Skeletal muscle tissue (tissue), 4 donors: ENCODE data around the gene PHETA1. TPM values are rescaled to one million over a fixed set of nuclear protein-coding genes. Genes with fewer than 3 reads are reported as not detected.

Experiments used
- H3K27ac ChIP-seq: one replicate; pipeline ENCODE4 v1.7.0; 2013; ENCODE audit warnings: mild to moderate bottlenecking, low read depth, low read length, inconsistent platforms
- H3K27me3 ChIP-seq, 3 donors: one replicate each; pipeline ENCODE4 v1.7.0; 2013; ENCODE audit warnings: low read length in 3 of 3; ENCODE audit not compliant: control insufficient read depth in 3 of 3, insufficient read depth in 3 of 3
- H3K36me3 ChIP-seq, 3 donors: one replicate each; pipeline ENCODE4 v1.7.0; 2013; ENCODE audit warnings: low read length in 3 of 3; ENCODE audit not compliant: control insufficient read depth in 3 of 3, insufficient read depth in 3 of 3
- H3K4me1 ChIP-seq, 3 donors: one replicate each; pipeline ENCODE4 v1.7.0; 2013; ENCODE audit warnings: low read length in 3 of 3, mild to moderate bottlenecking in 3 of 3; ENCODE audit not compliant: control insufficient read depth in 3 of 3, insufficient read depth in 3 of 3
- H3K4me3 ChIP-seq, 3 donors: one replicate each; pipeline ENCODE4 v1.7.0; 2013; ENCODE audit warnings: low read length in 3 of 3
- H3K9ac ChIP-seq, 3 donors: one replicate each; pipeline ENCODE4 v1.7.0; 2013; ENCODE audit warnings: low read length in 3 of 3, mild to moderate bottlenecking in 3 of 3, moderate library complexity in 2 of 3, low read depth in 1 of 3
- H3K9me3 ChIP-seq, 3 donors: one replicate each; pipeline ENCODE4 v1.7.0; 2013; ENCODE audit warnings: low read length in 3 of 3; ENCODE audit not compliant: control insufficient read depth in 3 of 3
- total RNA-seq: library from RNA; depleted of rRNA; stranded (reverse); fragments of >200 nt; gene quantifications from one replicate; pipeline ENCODE4 v1.2.3, GENCODE V29; 2014
- donor health status: Osteomylitis.

The PHETA1 gene
- 2.6 TPM for total RNA-seq

DNA sequence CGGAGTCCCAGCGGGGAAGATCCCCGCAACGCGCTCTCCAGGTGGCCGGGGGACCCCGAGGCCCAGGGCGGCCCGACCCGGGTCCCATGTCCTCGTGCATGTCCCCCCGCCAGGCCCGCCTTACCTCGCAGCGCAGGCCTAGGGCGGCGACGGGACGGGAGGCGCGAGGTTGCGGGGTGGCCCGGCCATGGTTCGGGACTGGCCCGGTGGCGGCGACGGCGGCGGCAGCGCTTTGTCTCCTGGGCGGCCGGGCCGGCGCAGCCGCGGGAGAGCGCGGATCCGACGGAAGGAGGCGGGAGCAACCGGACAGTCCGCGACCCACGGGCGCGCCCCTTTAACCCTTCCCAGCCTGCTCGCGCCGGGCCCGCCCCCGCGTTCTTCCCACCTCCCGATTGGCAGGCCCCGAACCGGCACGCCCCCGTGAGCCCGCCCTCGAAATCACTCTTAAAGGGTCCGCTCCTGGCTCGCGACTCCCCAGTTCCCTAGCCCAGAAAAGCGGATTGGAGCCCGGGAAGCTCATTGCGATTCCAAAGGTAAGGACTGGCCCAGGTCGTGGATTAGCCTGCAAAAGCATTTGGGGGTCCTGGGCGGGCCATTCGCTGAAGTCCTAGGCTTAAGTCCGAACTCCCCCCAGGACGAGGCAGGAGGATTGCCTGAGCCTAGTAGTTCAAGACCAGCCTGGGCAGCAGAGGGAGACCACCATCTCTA lies at the start of gene PHETA1:
Gene PHETA1 (minus strand): TSS at position 308 of the 708 bp plus-strand sequence. CDS start 5,668 bp downstream, outside the sequence.
- no peaks in the 10 kb centered on the region for H3K9me3 ChIP-seq
- no peaks in the 10 kb centered on the region for H3K27me3 ChIP-seq
- peak within 1 kb of the TSS; percentile 80 to 93 (median 91) for H3K4me3 ChIP-seq
- peaks cover 0 to 11% (median 9%) of the 10 kb centered on the region in 3 donors for H3K36me3 ChIP-seq
- H3K4me1 ChIP-seq = peaks cover 26 to 27% (median 26%) of the 10 kb centered on the region in 3 donors
- peak within 1 kb of the TSS; percentile 85 to 93 (median 92) for H3K9ac ChIP-seq
- H3K27ac ChIP-seq = peak within 1 kb of the TSS; percentile 56

DNA sequence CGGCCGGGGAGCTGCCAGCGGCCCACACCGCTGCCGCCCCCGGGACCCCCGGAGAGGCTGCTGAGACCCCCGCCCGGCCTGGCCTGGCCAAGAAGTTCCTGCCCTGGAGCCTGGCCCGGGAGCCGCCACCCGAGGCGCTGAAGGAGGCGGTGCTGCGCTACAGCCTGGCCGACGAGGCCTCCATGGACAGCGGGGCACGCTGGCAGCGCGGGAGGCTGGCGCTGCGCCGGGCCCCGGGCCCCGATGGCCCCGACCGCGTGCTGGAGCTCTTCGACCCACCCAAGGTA lies 49.6 kb upstream of the PHETA1 start:
- H3K9ac ChIP-seq = no peak overlapping the region
- no peak overlapping the region for H3K27ac ChIP-seq
- peaks cover 16 to 20% (median 17%) of the 10 kb centered on the region in 3 donors for H3K36me3 ChIP-seq
- no peak overlapping the region for H3K4me3 ChIP-seq
- H3K4me1 ChIP-seq = peaks cover 5 to 13% (median 11%) of the 10 kb centered on the region in 3 donors
- H3K9me3 ChIP-seq = no peaks in the 10 kb centered on the region
- H3K27me3 ChIP-seq = no peaks in the 10 kb centered on the region

GRCh38 chr12:111417784-111418593 lies 49.1 kb upstream of the PHETA1 start:
- no peak overlapping the region for H3K4me3 ChIP-seq
- H3K36me3 ChIP-seq = peaks cover 16 to 20% (median 17%) of the 10 kb centered on the region in 3 donors
- H3K27ac ChIP-seq = no peak overlapping the region
- no peaks in the 10 kb centered on the region for H3K27me3 ChIP-seq
- H3K9ac ChIP-seq = no peak overlapping the region
- H3K4me1 ChIP-seq = peaks cover 8 to 18% (median 17%) of the 10 kb centered on the region in 3 donors
- no peaks in the 10 kb centered on the region for H3K9me3 ChIP-seq

DNA sequence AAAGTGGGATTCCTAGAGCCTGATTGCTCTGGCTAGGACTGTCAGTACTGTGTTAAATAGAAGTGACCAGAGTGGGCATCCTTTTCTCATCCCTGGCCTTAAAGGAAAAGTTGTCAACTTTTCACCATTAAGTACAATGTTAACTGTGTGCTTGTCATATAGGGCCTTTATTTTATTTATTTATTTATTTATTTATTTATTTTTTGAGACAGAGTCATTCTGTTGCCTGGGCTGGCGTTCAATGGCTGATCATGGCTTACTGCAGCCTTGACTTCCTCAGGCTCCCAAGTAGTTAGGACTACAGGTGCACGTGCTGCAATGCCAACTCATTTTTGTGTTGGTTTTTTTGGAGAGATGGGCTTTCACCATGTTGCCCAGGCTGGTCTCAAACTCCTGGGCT lies 48.4 kb upstream of the PHETA1 start:
- Histone ChIP-seq H3K9ac (no peak overlapping the region), H3K36me3 (peaks cover 16 to 20% (median 17%) of the 10 kb centered on the region in 3 donors), H3K4me3 (no peak overlapping the region), H3K9me3 (no peaks in the 10 kb centered on the region), H3K27me3 (no peaks in the 10 kb centered on the region), H3K4me1 (peaks cover 8 to 22% (median 20%) of the 10 kb centered on the region in 3 donors), H3K27ac (no peak overlapping the region)

DNA sequence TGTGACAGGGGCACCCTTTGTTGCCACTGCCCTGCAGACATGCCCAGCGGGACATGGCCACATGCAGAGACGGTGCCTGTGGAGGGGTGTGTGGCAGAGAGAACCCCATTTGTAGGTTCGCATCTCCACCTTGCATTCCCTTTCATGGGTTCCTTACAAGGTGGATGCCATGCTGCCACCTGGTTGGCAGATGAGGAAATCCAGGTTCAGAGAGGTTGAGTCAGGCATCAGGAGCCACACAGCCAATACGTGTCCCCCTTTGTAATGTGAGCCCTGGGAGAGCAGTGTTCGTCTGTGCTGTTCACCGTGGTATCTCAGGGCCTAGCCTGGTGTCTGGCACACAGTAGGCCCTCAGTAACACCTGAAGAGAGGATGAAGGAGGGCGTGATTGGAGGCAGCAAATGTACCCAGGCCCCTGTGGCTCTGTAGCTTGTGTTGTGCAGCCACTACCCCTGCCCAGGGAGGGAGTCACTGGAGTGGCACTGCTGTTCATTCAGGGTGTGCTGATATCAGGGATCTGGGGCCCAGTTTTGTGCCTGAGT lies 45.9 kb upstream of the PHETA1 start:
- peaks cover 25 to 47% (median 44%) of the 10 kb centered on the region in 3 donors for H3K4me1 ChIP-seq
- H3K27me3 ChIP-seq = no peaks in the 10 kb centered on the region
- H3K36me3 ChIP-seq = peaks cover 7 to 9% (median 8%) of the 10 kb centered on the region in 3 donors
- no peaks in the 10 kb centered on the region for H3K9me3 ChIP-seq
- peak overlapping the region; percentile 60 for H3K27ac ChIP-seq
- no peak overlapping the region for H3K4me3 ChIP-seq
- H3K9ac ChIP-seq = no peak overlapping the region

- Histone ChIP-seq H3K4me1 (peaks cover 32 to 58% (median 56%) of the 10 kb centered on the region in 3 donors), H3K27ac (peak overlapping the region; percentile 60), H3K36me3 (peaks cover 0 to under 1% (median under 1%) of the 10 kb centered on the region in 3 donors), H3K4me3 (no peak overlapping the region), H3K9me3 (no peaks in the 10 kb centered on the region), H3K27me3 (no peaks in the 10 kb centered on the region), H3K9ac (peak overlapping the region in 1 of 3 donors; percentile 62)
Observed at GRCh38 chr12:111413442-111414086, 44.7 kb upstream of the PHETA1 start.

DNA sequence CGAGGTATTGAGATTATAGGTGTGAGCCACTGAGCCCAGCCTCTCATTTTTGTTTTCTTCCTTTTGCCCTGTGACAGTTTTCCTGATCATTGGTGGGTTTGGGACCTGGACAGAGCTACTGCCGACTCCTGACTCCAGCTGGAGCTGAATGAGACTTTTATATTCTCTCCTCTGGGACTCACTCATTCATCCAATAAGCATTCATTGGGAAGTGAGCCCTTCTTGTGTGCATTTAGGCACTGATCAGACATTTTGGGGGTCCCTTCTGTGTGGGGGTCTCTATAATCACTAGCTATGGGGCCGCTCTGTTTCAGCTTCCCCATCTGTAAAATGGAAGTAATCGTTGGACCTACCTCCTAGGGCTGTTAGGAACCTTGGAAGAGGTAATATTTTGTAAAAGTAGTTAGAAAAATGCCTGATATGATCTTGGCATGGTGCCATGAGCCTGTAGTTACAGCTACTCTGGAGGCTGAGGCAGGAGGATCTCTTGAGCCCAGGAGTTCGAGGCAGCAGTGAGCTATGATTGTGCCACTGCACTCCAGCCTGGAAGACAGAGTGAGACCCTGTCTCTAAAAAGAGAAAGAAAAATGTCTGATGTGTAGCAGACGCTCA lies 44.0 kb upstream of the PHETA1 start:
- no peaks in the 10 kb centered on the region for H3K27me3 ChIP-seq
- H3K4me3 ChIP-seq = no peak overlapping the region
- H3K9me3 ChIP-seq = no peaks in the 10 kb centered on the region
- peaks cover 36 to 63% (median 63%) of the 10 kb centered on the region in 3 donors for H3K4me1 ChIP-seq
- H3K36me3 ChIP-seq = no peaks in the 10 kb centered on the region
- peak overlapping the region in 1 of 3 donors; percentile 62 for H3K9ac ChIP-seq
- peak overlapping the region; percentile 64 for H3K27ac ChIP-seq

DNA sequence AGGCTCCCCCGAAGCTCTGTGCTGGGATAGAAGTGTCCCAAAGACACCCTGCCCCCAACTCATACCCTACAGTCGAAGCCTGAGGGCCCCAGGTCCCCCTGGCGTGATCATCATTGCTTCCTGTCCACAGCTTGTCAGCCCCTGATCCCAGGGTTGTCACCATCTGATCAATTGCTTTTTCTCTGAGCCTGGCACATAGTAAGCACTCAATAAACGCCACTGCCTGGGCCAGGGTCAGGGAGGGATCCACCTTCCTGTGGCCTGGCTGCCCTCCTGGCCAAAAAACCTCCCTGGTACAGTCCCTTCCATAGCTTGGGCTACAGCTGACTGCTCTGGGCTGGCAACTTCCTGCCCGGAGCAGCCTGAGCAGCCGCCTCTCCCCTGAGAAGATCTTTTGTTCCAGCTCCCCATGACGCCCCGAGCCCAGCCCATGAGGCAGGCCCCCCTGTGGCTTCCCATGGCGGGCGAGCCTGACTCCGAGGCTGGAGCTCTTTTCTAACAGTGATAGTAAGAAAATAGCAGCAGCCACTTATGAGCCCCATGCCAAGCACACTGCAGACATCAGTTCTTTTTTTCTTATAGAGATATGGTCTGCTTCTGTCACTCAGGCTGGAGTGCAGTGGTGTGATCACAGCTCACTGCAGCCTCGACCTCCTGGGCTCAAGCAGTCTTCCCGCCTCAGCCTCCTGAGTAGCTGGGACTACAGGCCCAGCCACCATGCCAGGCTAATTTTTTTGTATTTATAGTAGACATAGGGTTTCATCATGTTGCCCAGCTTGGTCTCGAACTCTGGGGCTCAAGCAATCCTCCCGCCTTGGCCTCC lies 43.3 kb upstream of the PHETA1 start:
- H3K4me1 ChIP-seq = peaks cover 43 to 70% (median 70%) of the 10 kb centered on the region in 3 donors
- peak overlapping the region in 1 of 3 donors; percentile 0 for H3K4me3 ChIP-seq
- H3K9me3 ChIP-seq = no peaks in the 10 kb centered on the region
- peak overlapping the region in 1 of 3 donors; percentile 62 for H3K9ac ChIP-seq
- H3K36me3 ChIP-seq = no peaks in the 10 kb centered on the region
- H3K27me3 ChIP-seq = no peaks in the 10 kb centered on the region
- H3K27ac ChIP-seq = peak overlapping the region; percentile 64
